Inferior parietal cortex (tissue), 1 donor: ENCODE measurements around the gene GUCY2C.
"Not testable (repeated sequence)": the region's sequence is repeated elsewhere in the genome, so short reads cannot be mapped to it uniquely, and the experiment has no call there.

Source experiments
- DNase-seq: peaks from one replicate; pipeline ENCODE4 v3.0.0-alpha.2; 2016; ENCODE audit errors: extremely low spot score

The GUCY2C gene

GRCh38 chr12:14696265-14696741 lies at the start of gene GUCY2C:
GUCY2C (minus strand) TSS chr12:14696599; CDS start chr12:14696448, 151 bp downstream.
- no peak for DNase-seq

GRCh38 chr12:14743061-14743460 lies 46.7 kb upstream of the GUCY2C start:
- no peak for DNase-seq

GRCh38 chr12:14741942-14742341 lies 45.5 kb upstream of the GUCY2C start:
- no peak for DNase-seq

- DNase-seq = no peak
Measured at GRCh38 chr12:14741153-14741552, 44.8 kb upstream of the GUCY2C start.

- not testable (repeated sequence) for DNase-seq
Measured at GRCh38 chr12:14736441-14736840, 40.0 kb upstream of the GUCY2C start.

GRCh38 chr12:14731821-14732220 lies 35.4 kb upstream of the GUCY2C start:
- DNase-seq = no peak

GRCh38 chr12:14729586-14729985 lies 33.2 kb upstream of the GUCY2C start:
- DNase-seq = no peak

- peak; percentile 32 for DNase-seq
Measured at GRCh38 chr12:14723763-14724162, 27.4 kb upstream of the GUCY2C start.

GRCh38 chr12:14716848-14717444 lies 20.5 kb upstream of the GUCY2C start:
- DNase-seq = peak; percentile 37

- no peak for DNase-seq
Measured at GRCh38 chr12:14714437-14714836, 18.0 kb upstream of the GUCY2C start.

GRCh38 chr12:14710632-14711320 lies 14.4 kb upstream of the GUCY2C start:
- no peak for DNase-seq

- DNase-seq = no peak
Measured at GRCh38 chr12:14701809-14702568, 5.6 kb upstream of the GUCY2C start.

GRCh38 chr12:14700935-14701334 lies 4.5 kb upstream of the GUCY2C start:
- no peak for DNase-seq

GRCh38 chr12:14699923-14700322 lies 3.5 kb upstream of the GUCY2C start:
- DNase-seq = no peak

GRCh38 chr12:14698555-14698954 lies 2.2 kb upstream of the GUCY2C start:
- no peak for DNase-seq

- no peak for DNase-seq
Measured at GRCh38 chr12:14695715-14696141, 671 bp downstream of the GUCY2C start.

- no peak for DNase-seq
Measured at GRCh38 chr12:14694970-14695369, 1.4 kb downstream of the GUCY2C start.

GRCh38 chr12:14694145-14694714 lies 2.2 kb downstream of the GUCY2C start:
- no peak for DNase-seq

GRCh38 chr12:14693116-14693515 lies 3.3 kb downstream of the GUCY2C start:
- no peak for DNase-seq

GRCh38 chr12:14691560-14691959 lies 4.8 kb downstream of the GUCY2C start:
- DNase-seq = peak; percentile 11

- DNase-seq = no peak
Measured at GRCh38 chr12:14689996-14690395, 6.4 kb downstream of the GUCY2C start.

- no peak for DNase-seq
Measured at GRCh38 chr12:14689144-14689543, 7.3 kb downstream of the GUCY2C start.
